Naive thymus-derived CD4-positive, alpha-beta T cell (primary cell): ENCODE results near the gene TNFSF12. TPM values are rescaled to one million over a fixed set of nuclear protein-coding genes. Genes with fewer than 3 reads are reported as not detected.

Source experiments
- ATAC-seq: fragments of 150-1000 bp; cut with Tn5 transposase; 2 replicates; pipeline ENCODE4 v1.10.0; 2021; ENCODE audit warnings: mild to moderate bottlenecking, moderate library complexity
- CTCF ChIA-PET: fragments of 350-600 bp; sonication (Branson Sonifier 250); formaldehyde crosslinking; loops from one replicate; lab custom pipeline; 2021; ENCODE audit warnings: antibody characterized with exemption; lab: Charles Lee
- POLR2A ChIA-PET: fragments of 350-600 bp; sonication (Branson Sonifier 250); formaldehyde crosslinking; loops from one replicate; lab custom pipeline; 2021; ENCODE audit warnings: antibody characterized with exemption, inconsistent platforms; lab: Charles Lee
- DNase-seq, 9 donors: peaks; one replicate each; pipeline versions ENCODE4 v3.0.0 to v3.0.0-alpha.2; 2020 to 2022; ENCODE audit warnings: mixed read lengths in 1 of 9
- H3K27ac ChIP-seq: one replicate; pipeline ENCODE4 v1.7.0; 2013; ENCODE audit warnings: mild to moderate bottlenecking, low read depth, low read length, moderate library complexity
- H3K27me3 ChIP-seq, 2 donors: one replicate each; pipeline ENCODE4 v1.7.0; 2013; ENCODE audit warnings: low read length in 2 of 2, mild to moderate bottlenecking in 2 of 2, moderate library complexity in 2 of 2; ENCODE audit not compliant: control insufficient read depth in 2 of 2, insufficient read depth in 2 of 2
- H3K36me3 ChIP-seq, 3 experiments: 1 replicate in 2 of 3; 2 replicates in 1 of 3; pipeline ENCODE4 v1.7.0; 2013; ENCODE audit warnings: low read length in 3 of 3, mild to moderate bottlenecking in 3 of 3, moderate library complexity in 1 of 3; ENCODE audit not compliant: insufficient read depth in 3 of 3, control insufficient read depth in 2 of 3
- H3K4me1 ChIP-seq, 2 donors: one replicate each; pipeline ENCODE4 v1.7.0; 2013; ENCODE audit warnings: low read length in 2 of 2, mild to moderate bottlenecking in 2 of 2, moderate library complexity in 1 of 2; ENCODE audit not compliant: control insufficient read depth in 2 of 2, insufficient read depth in 2 of 2
- H3K4me3 ChIP-seq: 2 replicates; pipeline ENCODE4 v1.7.0; 2013; ENCODE audit warnings: mild to moderate bottlenecking, low read length
- H3K9me3 ChIP-seq, 3 experiments: 1 replicate in 2 of 3; 2 replicates in 1 of 3; pipeline ENCODE4 v1.7.0; 2013; ENCODE audit warnings: low read length in 3 of 3; ENCODE audit not compliant: control insufficient read depth in 2 of 3
- H3K27ac Mint-ChIP-seq, 9 donors: one replicate each; pipeline ENCODE4 v1.8.0; 2020 to 2022; ENCODE audit warnings: mixed read lengths in 9 of 9, mild to moderate bottlenecking in 8 of 9, moderate library complexity in 5 of 9, inconsistent platforms in 2 of 9
- H3K27me3 Mint-ChIP-seq, 5 donors: one replicate each; pipeline ENCODE4 v1.8.0; 2021 to 2022; ENCODE audit warnings: mixed read lengths in 5 of 5, mild to moderate bottlenecking in 1 of 5
- H3K36me3 Mint-ChIP-seq, 5 donors: one replicate each; pipeline ENCODE4 v1.8.0; 2020 to 2022; ENCODE audit warnings: mixed read lengths in 5 of 5, mild to moderate bottlenecking in 3 of 5, inconsistent platforms in 1 of 5
- H3K4me1 Mint-ChIP-seq, 7 donors: one replicate each; pipeline ENCODE4 v1.8.0; 2020 to 2022; ENCODE audit warnings: mixed read lengths in 7 of 7, mild to moderate bottlenecking in 3 of 7, inconsistent platforms in 1 of 7
- H3K4me3 Mint-ChIP-seq, 10 donors: one replicate each; pipeline ENCODE4 v1.8.0; 2020 to 2022; ENCODE audit warnings: mild to moderate bottlenecking in 10 of 10, mixed read lengths in 10 of 10, moderate library complexity in 6 of 10, inconsistent platforms in 2 of 10
- H3K9me3 Mint-ChIP-seq, 11 donors: one replicate each; pipeline ENCODE4 v1.8.0; 2020 to 2022; ENCODE audit warnings: mixed read lengths in 11 of 11, mild to moderate bottlenecking in 4 of 11, inconsistent platforms in 1 of 11, moderate library complexity in 1 of 11
- intact Hi-C, 2 donors: fragments of 100-400 bp; cut with micrococcal nuclease; formaldehyde crosslinking; loops; one replicate each; pipeline ENCODE4 v1.15.1; 2023
- polyA plus RNA-seq, 2 donors: library from polyadenylated mRNA; unstranded; fragments of 300-500 nt; fragmentation: Illumina TruSeq; gene quantifications; one replicate each; pipeline ENCODE4 v1.2.3, GENCODE V29; 2021
- total RNA-seq, 6 experiments: library from RNA in 5 of 6; stranded (reverse) in 5 of 6; gene quantifications; 1 replicate in 5 of 6; 2 replicates in 1 of 6; pipeline ENCODE4 v1.2.3 and lab custom pipeline; 2021 to 2026

TNFSF12 gene
- total and polyA plus RNA-seq, 7 experiments from 2014 or later: 25.4 to 82.4 (median 36.1) TPM

DNA sequence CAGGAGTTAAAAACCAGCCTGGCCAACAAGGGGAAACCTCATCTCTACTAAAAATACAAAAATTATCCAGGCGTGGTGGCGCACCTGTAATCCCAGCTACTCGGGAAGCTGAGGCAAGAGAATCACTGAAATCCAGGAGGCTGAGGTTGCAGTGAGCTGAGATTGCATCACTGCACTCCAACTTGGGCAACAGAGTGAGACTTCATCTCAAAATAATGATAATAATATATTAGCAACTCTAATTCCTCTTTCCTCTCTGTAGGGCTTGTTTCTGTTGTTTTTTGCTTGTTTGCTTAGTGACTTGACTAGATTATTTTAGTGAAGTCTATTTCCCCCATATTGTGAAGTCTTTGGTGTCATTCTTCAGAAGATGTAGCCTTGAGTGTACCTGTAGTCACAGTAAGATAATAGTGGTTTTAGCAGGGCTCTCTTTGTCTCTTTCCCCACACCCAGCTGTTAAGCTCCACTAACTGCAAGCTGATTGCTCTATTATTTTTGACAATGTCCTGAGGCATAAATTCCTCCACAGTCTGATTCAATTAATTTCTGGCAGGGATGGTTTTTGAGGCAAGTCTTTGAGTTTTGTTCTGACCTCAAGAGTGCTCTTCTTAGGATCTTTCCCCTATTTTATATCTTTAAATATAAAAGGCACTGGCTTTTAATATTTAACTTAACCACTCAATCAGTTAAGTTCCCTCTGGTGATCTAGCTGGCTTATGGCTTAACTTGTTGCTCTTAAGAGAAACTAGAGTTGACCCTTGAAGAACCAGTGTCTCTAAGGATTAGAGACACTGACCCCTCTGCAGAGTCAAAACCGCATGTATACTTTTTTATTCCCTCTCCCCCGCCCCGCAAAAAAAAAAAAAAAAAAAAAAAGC is 18.6 kb upstream of the TNFSF12 start:
- H3K4me3 ChIP-seq: no peak overlapping the region
- no peak for ATAC-seq
- H3K9me3 Mint-ChIP-seq: peaks cover 0 to 33% (median 11%) of the 10 kb centered on the region in 11 donors
- no peak overlapping the region for H3K27ac Mint-ChIP-seq
- ChIA-PET CTCF (interaction anchor here (0.6 to 1.1 kb wide), 4 partner anchors 8 to 156 kb away, joined by 3 read pairs; no protein-coding TSS in a partner anchor), POLR2A (no interaction called here)
- H3K4me1 ChIP-seq: no peaks in the 10 kb centered on the region
- H3K4me3 Mint-ChIP-seq: no peak overlapping the region
- H3K9me3 ChIP-seq: no peaks in the 10 kb centered on the region
- no peak overlapping the region for H3K27ac ChIP-seq
- intact Hi-C loops: no loop called here
- H3K27me3 Mint-ChIP-seq: peaks cover 0 to 6% (median 0%) of the 10 kb centered on the region in 5 donors
- H3K4me1 Mint-ChIP-seq: no peaks in the 10 kb centered on the region
- H3K36me3 ChIP-seq: no peaks in the 10 kb centered on the region
- no peaks in the 10 kb centered on the region for H3K27me3 ChIP-seq
- no peak for DNase-seq
- peaks cover 0 to 7% (median 5%) of the 10 kb centered on the region in 5 donors for H3K36me3 Mint-ChIP-seq

DNA sequence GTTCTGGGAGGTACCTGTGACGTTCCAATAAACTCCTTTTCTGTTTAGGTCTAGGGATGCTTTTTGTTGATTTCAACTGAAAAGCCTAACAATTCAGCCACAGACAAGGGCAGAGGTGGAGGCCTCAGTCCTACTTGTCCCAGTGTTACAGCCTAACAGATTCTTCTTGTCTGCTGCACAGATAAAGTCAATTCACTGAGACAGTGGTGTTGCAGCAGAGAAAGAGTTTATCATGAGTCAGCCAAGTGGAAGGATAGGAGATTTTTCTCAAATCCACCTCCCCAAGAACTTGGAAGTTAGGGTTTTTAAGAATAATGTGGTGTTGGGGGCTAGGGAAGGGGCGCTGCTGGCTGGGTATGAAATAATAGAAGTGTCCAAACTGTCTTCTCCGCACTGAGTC is 10.8 kb upstream of the TNFSF12 start:
- DNase-seq: no peak
- no peak for ATAC-seq
- H3K4me3 Mint-ChIP-seq: no peak overlapping the region
- H3K27me3 Mint-ChIP-seq: peaks cover 0 to 6% (median 0%) of the 10 kb centered on the region in 5 donors
- Histone ChIP-seq H3K36me3 (no peaks in the 10 kb centered on the region), H3K27me3 (no peaks in the 10 kb centered on the region), H3K4me1 (no peaks in the 10 kb centered on the region), H3K4me3 (no peak overlapping the region), H3K27ac (no peak overlapping the region), H3K9me3 (peaks cover 0 to 4% (median 0%) of the 10 kb centered on the region in 3 experiments)
- ChIA-PET CTCF (no interaction called here), POLR2A (no interaction called here)
- intact Hi-C loops: no loop called here
- peaks cover 0 to 10% (median 0%) of the 10 kb centered on the region in 11 donors for H3K9me3 Mint-ChIP-seq
- H3K27ac Mint-ChIP-seq: no peak overlapping the region
- peaks cover 0 to 2% (median 0%) of the 10 kb centered on the region in 7 donors for H3K4me1 Mint-ChIP-seq
- peaks cover 0 to 2% (median 0%) of the 10 kb centered on the region in 5 donors for H3K36me3 Mint-ChIP-seq

DNA sequence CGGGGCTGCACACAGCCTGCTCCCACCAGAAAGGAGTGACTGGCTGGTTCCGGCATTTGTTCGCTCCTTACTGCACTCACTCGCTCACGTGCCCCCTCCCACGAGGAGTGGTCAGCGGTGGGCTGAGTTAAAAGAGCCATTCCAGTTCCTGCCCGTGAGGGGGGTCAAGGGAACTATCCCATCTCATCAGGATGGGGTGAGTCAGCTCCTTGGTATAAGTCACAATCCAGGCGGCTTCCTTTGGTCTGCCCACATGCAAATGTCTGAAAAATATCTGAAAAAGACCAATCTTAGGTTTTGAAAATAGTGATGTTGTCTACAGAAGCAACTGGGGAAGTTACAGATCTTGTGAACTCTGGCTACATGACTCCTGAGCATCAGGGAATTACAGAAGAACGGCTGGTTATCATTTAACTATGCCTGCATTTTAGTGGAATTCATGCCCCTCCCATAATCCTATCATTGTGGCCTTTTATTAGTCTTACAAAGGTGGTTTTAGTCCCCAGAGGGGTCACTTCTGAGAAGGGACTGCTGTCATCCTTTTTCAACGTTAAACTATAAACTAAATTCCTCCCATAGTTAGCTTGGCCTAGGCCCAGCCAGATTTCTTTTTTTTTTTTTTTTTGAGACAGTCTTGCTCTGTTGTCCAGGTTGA is 9.8 kb upstream of the TNFSF12 start:
- DNase-seq (no peak), ATAC-seq (no peak)
- Mint-ChIP-seq H3K4me3 (no peak overlapping the region), H3K36me3 (peaks cover 0 to 2% (median 0%) of the 10 kb centered on the region in 5 donors), H3K4me1 (peaks cover 0 to 4% (median 0%) of the 10 kb centered on the region in 7 donors), H3K27me3 (peaks cover 0 to 11% (median 0%) of the 10 kb centered on the region in 5 donors), H3K27ac (no peak overlapping the region), H3K9me3 (peaks cover 0 to 10% (median 0%) of the 10 kb centered on the region in 11 donors)
- ChIA-PET CTCF (interaction anchor here (0.6 kb wide), 1 partner anchor 76 kb away, joined by 6 read pairs; no protein-coding TSS in a partner anchor), POLR2A (interaction anchor here (1.2 kb wide), 1 partner anchor 11 kb away, joined by 4 read pairs; no protein-coding TSS in a partner anchor)
- Histone ChIP-seq H3K27me3 (no peaks in the 10 kb centered on the region), H3K36me3 (no peaks in the 10 kb centered on the region), H3K4me3 (no peak overlapping the region), H3K4me1 (no peaks in the 10 kb centered on the region), H3K9me3 (peaks cover 0 to 4% (median 0%) of the 10 kb centered on the region in 3 experiments), H3K27ac (no peak overlapping the region)
- intact Hi-C loops: no loop called here

- POLR2A ChIA-PET: interaction anchor here (0.6 to 0.7 kb wide), 2 partner anchors 126 to 165 kb away, joined by 3 read pairs; no protein-coding TSS in a partner anchor
- intact Hi-C loops: no loop called here
- H3K9me3 ChIP-seq: peaks cover 0 to 4% (median 0%) of the 10 kb centered on the region in 3 experiments
Observed at GRCh38 chr17:7541074-7541621, 7.7 kb upstream of the TNFSF12 start.

GRCh38 chr17:7544911-7545310 is 3.9 kb upstream of the TNFSF12 start:
- H3K27me3 ChIP-seq: no peaks in the 10 kb centered on the region
- H3K27ac ChIP-seq: no peak overlapping the region
- Mint-ChIP-seq H3K36me3 (peaks cover 0 to 7% (median 0%) of the 10 kb centered on the region in 5 donors), H3K27ac (no peak overlapping the region), H3K9me3 (no peaks in the 10 kb centered on the region), H3K27me3 (peaks cover 0 to 10% (median 0%) of the 10 kb centered on the region in 5 donors), H3K4me1 (peaks cover 11 to 25% (median 20%) of the 10 kb centered on the region in 7 donors), H3K4me3 (no peak overlapping the region)
- POLR2A ChIA-PET: no interaction called here
- no peaks in the 10 kb centered on the region for H3K36me3 ChIP-seq
- no peak overlapping the region for H3K4me3 ChIP-seq
- no peaks in the 10 kb centered on the region for H3K9me3 ChIP-seq
- peaks cover 4 to 7% of the 10 kb centered on the region in 2 donors for H3K4me1 ChIP-seq
- ATAC-seq (no peak), DNase-seq (no peak)
- intact Hi-C loops: loop anchor here in 1 of 2 donors (5.0 kb wide), 1 partner anchor 33 kb away; no protein-coding TSS in a partner anchor
- CTCF ChIA-PET: interaction anchor here (0.7 to 2.3 kb wide), 2 partner anchors 16 to 103 kb away, joined by 3 to 14 read pairs; partner anchors contain the start of gene SENP3

More at GRCh38 chr17:7541074-7541621, 7.7 kb upstream of the TNFSF12 start:
- H3K4me1 ChIP-seq: no peaks in the 10 kb centered on the region
- Mint-ChIP-seq H3K4me1 (peaks cover 0 to 4% (median 0%) of the 10 kb centered on the region in 7 donors), H3K36me3 (peaks cover 0 to 2% (median 0%) of the 10 kb centered on the region in 5 donors), H3K27ac (peak overlapping the region in 1 of 9 donors; percentile 66), H3K9me3 (peaks cover 0 to 10% (median 0%) of the 10 kb centered on the region in 11 donors), H3K27me3 (peaks cover 0 to 10% (median 0%) of the 10 kb centered on the region in 5 donors), H3K4me3 (no peak overlapping the region)
- DNase-seq (no peak), ATAC-seq (no peak)
- H3K36me3 ChIP-seq: no peaks in the 10 kb centered on the region
- no peak overlapping the region for H3K27ac ChIP-seq
- CTCF ChIA-PET: interaction anchor here (1.3 kb wide), 1 partner anchor 24 kb away, joined by 3 read pairs; no protein-coding TSS in a partner anchor
- no peak overlapping the region for H3K4me3 ChIP-seq
- no peaks in the 10 kb centered on the region for H3K27me3 ChIP-seq
